Measurements from ENCODE around the gene OR2F2.

The OR2F2 gene

DNA sequence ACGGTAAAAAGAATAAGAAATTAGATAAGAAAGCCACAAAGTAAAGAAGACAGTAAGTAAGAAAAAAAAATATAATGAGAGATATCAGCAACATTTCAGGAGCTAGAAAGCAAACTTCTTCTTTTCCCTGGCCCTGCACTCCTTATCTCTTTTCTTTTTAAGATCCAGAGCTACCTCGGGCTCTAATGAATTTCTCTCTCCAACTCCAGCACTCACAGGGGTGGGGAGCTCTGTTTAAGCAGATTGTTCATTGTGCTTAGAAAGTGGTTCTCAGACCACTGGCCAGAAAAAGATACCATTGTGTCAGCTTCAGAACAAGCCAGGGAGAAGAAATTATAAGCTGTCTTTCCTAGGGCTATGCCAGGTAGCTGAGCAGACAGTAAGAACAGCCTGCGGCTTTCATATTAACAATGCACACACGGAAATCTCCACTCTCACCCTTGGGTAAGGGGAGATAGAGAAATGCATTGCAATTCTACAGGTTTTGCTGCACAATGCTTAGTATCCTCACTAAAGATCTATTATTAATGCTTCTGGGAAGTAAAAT is 38.9 kb downstream of the OR2F2 start:
- no peak overlapping the region for H3K4me3 ChIP-seq (ENCODE audit: low read depth, low read length)
- no peak for DNase-seq (ENCODE audit: low read depth, low spot score)
- TF ChIP-seq, protein P1, sequence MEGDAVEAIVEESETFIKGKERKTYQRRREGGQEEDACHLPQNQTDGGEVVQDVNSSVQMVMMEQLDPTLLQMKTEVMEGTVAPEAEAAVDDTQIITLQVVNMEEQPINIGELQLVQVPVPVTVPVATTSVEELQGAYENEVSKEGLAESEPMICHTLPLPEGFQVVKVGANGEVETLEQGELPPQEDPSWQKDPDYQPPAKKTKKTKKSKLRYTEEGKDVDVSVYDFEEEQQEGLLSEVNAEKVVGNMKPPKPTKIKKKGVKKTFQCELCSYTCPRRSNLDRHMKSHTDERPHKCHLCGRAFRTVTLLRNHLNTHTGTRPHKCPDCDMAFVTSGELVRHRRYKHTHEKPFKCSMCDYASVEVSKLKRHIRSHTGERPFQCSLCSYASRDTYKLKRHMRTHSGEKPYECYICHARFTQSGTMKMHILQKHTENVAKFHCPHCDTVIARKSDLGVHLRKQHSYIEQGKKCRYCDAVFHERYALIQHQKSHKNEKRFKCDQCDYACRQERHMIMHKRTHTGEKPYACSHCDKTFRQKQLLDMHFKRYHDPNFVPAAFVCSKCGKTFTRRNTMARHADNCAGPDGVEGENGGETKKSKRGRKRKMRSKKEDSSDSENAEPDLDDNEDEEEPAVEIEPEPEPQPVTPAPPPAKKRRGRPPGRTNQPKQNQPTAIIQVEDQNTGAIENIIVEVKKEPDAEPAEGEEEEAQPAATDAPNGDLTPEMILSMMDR (IDR thresholded peaks at IDR 0.05; ENCODE audit: low read depth, low read length): no peak
- in situ Hi-C loops (cut with HindIII; ENCODE audit: low sequenced_read_pairs): no loop called here

DNA sequence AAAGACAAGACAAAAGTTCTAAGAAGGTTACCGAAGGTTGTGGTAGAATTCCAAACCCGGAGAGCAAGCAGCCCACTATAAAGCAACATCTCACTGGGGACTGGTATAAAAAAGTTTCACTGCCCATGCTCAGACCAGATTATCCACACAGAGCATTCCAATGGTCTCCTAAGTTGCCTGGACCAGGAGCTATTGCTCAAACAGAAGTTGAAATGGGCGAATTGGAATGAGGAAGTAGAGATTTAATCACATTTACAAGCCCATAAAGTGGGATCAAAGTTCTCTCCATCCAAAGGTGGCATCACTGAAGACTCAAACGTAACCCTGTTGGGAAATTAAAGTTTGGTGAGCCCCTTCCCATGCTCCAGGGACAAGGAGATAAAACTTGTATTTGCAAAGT is 39.4 kb downstream of the OR2F2 start:
- H3K4me3 ChIP-seq (ENCODE audit: low read depth, low read length): no peak overlapping the region
- in situ Hi-C loops (cut with HindIII; ENCODE audit: low sequenced_read_pairs): no loop called here
- TF ChIP-seq, protein P1 (IDR thresholded peaks at IDR 0.05; ENCODE audit: low read depth, low read length): no peak
- DNase-seq (ENCODE audit: low read depth, low spot score): no peak

DNA sequence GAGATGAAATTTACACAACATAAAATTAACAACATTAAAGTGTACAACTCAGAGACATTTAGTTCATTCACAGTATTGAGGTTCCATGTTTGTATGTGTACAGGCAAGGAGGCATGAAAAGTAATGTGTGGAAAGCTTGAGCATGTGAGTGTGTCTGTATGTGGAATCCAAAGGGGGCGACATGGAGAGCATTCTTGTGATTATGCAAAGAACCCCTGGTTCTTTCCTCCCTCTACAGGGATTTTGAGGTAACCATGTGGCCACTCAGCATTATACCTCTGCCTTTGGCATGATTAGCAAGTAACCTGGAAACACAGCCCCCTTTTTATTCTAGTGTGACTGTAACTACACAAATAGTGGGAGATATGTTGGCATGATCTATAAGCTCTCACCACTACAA is 40.6 kb downstream of the OR2F2 start:
- in situ Hi-C loops (cut with HindIII; ENCODE audit: low sequenced_read_pairs): no loop called here
- no peak for DNase-seq (ENCODE audit: low read depth, low spot score)
- TF ChIP-seq, protein P1 (IDR thresholded peaks at IDR 0.05; ENCODE audit: low read depth, low read length): no peak
- H3K4me3 ChIP-seq (ENCODE audit: low read depth, low read length): no peak overlapping the region

DNA sequence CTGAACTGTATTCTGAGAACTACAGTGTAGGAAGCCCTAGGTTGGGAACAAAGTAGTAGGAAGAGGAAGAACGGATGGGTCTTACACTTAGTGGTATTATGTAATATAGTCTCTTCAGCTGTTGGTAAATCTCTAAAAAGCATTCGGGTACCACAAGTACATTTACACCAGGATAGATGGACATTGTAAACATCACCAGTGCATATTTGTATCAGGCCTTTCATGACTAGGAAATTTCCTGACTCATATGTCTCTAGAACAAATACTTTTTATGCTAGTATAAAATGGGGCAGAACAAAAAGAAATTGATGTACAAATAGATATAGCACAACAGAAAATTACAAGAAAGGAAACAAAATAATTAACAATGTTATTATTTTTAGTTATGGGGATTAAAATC is 43.6 kb downstream of the OR2F2 start:
- in situ Hi-C loops (cut with HindIII; ENCODE audit: low sequenced_read_pairs): no loop called here
- H3K4me3 ChIP-seq (ENCODE audit: low read depth, low read length): no peak overlapping the region
- TF ChIP-seq, protein P1 (IDR thresholded peaks at IDR 0.05; ENCODE audit: low read depth, low read length): no peak
- no peak for DNase-seq (ENCODE audit: low read depth, low spot score)

DNA sequence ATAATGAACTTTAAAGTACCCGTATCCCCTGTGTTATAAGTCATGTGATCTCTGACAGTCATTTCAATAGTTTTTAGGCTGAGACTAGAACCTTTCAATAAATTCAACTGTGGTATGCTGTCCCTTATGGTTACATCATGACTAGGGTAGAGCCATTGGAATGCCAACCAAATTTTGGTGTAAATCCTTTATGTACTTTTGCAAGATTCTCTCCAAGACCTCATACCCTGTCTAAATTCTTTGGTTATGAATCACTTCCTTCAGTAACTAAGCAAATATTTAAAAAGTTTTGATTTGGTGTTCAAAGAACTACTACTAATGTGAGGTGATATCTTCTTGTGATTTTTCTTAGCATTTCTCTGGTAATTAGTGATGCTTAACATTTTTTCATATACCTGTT is 44.3 kb downstream of the OR2F2 start:
- in situ Hi-C loops (cut with HindIII; ENCODE audit: low sequenced_read_pairs): no loop called here
- no peak overlapping the region for H3K4me3 ChIP-seq (ENCODE audit: low read depth, low read length)
- TF ChIP-seq, protein P1 (IDR thresholded peaks at IDR 0.05; ENCODE audit: low read depth, low read length): no peak

DNA sequence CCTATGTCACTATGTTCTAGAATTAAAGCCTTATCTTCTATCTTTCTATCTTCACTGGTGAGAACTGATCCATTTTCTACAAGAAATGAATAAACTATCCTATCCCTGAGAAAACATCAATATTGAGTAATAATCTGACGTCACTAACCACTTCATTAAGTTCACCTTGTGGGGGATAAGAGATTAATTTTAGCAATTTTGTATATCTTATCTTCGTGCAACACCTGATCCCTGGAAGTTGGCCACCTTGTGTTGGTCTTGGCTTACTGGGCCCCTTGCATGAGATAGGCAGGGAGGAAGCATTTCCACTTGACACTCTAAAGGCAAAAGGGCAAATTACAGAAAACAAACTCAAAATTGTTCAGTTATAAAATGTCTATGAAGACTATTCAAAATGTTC is 45.0 kb downstream of the OR2F2 start:
- DNase-seq (ENCODE audit: low read depth, low spot score): no peak
- H3K4me3 ChIP-seq (ENCODE audit: low read depth, low read length): no peak overlapping the region
- TF ChIP-seq, protein P1 (IDR thresholded peaks at IDR 0.05; ENCODE audit: low read depth, low read length): no peak
- in situ Hi-C loops (cut with HindIII; ENCODE audit: low sequenced_read_pairs): no loop called here

More for the DNA sequence above, 44.3 kb downstream of the OR2F2 start:
- peak; percentile 62 for DNase-seq (ENCODE audit: low read depth, low spot score)

All from astrocyte of the spinal cord (primary cell).